Peyer's patch (tissue), 4 donors: Measurements from ENCODE around the gene TMEM145. TPM values are rescaled to one million over a fixed set of nuclear protein-coding genes. Genes with fewer than 3 reads are reported as not detected.

Source experiments
- DNase-seq, 3 donors: peaks; one replicate each; pipeline ENCODE4 v3.0.0-alpha.2; 2017 to 2019
- H3K27ac ChIP-seq, 4 donors: fragments of 200-600 bp; sonication (generic); one replicate each; pipeline ENCODE4 v1.5.1; 2016 to 2019
- H3K27me3 ChIP-seq, 2 donors: fragments of 200-600 bp; sonication (generic); one replicate each; pipeline ENCODE4 v1.5.1; 2019
- H3K36me3 ChIP-seq, 3 donors: fragments of 200-600 bp; sonication (generic); one replicate each; pipeline ENCODE4 v1.5.1; 2016 to 2019
- H3K4me1 ChIP-seq, 4 donors: fragments of 200-600 bp; sonication (generic); one replicate each; pipeline ENCODE4 v1.5.1; 2016 to 2019
- H3K4me3 ChIP-seq, 4 donors: fragments of 200-600 bp; sonication (generic); 1 replicate in 3 of 4; 2 replicates in 1 of 4; pipeline ENCODE4 v1.5.1; 2016 to 2019; ENCODE audit warnings: mild to moderate bottlenecking in 1 of 4
- H3K9me3 ChIP-seq, 4 donors: fragments of 200-600 bp; sonication (generic); one replicate each; pipeline ENCODE4 v1.5.1; 2016 to 2019; ENCODE audit warnings: mild to moderate bottlenecking in 1 of 4
- CTCF ChIP-seq, 6 experiments: fragments of 450-650 bp in 4 of 6; fragments of 200-600 bp in 2 of 6; sonication (generic) in 1 of 6; IDR thresholded peaks; one replicate each; pipeline ENCODE4 v1.5.1; 2017 to 2019; ENCODE audit warnings: antibody characterized with exemption in 6 of 6, mild to moderate bottlenecking in 3 of 6, moderate library complexity in 1 of 6
- POLR2A ChIP-seq, 2 donors: fragments of 450-650 bp; IDR thresholded peaks; one replicate each; pipeline ENCODE4 v1.5.1; 2017; ENCODE audit warnings: antibody characterized with exemption in 2 of 2, mild to moderate bottlenecking in 2 of 2, moderate library complexity in 2 of 2
- total RNA-seq, 4 donors: library from RNA; depleted of rRNA; stranded (reverse); fragments of >200 nt; gene quantifications; one replicate each; pipeline ENCODE4 v1.1.0, GENCODE V29; 2016

Gene TMEM145
- total RNA-seq, 4 donors from 2014 or later = not detected

- Histone ChIP-seq H3K36me3 (no peaks in the 10 kb centered on the region), H3K9me3 (no peaks in the 10 kb centered on the region), H3K4me1 (peaks cover 0 to 22% (median 12%) of the 10 kb centered on the region in 4 donors), H3K4me3 (peak overlapping the region; percentile 72 to 93 (median 83)), H3K27me3 (peaks cover 0 to 18% of the 10 kb centered on the region in 2 donors), H3K27ac (peak overlapping the region in 1 of 4 donors; percentile 84)
- TF ChIP-seq POLR2A (IDR thresholded peaks at IDR 0.05) (no peak), CTCF (IDR thresholded peaks at IDR 0.05) (peak in 2 of 6 experiments; percentile 90 to 94)
- DNase-seq = peak in 1 of 3 donors; percentile 54
Observed at GRCh38 chr19:42324655-42325307, 11.7 kb downstream of the TMEM145 start.

GRCh38 chr19:42325308-42325895, 12.3 kb downstream of the TMEM145 start, which contains the start of gene MEGF8:
MEGF8 (plus strand) TSS chr19:42325635; CDS start chr19:42326244, 609 bp downstream.
- peaks cover 0 to 18% of the 10 kb centered on the region in 2 donors for H3K27me3 ChIP-seq
- H3K4me1 ChIP-seq = peaks cover 0 to 22% (median 12%) of the 10 kb centered on the region in 4 donors
- H3K27ac ChIP-seq = peak within 1 kb of the TSS; percentile 61 to 84 (median 72)

GRCh38 chr19:42325896-42326771, 13.0 kb downstream of the TMEM145 start:
- TF ChIP-seq CTCF (IDR thresholded peaks at IDR 0.05) (peak in 3 of 6 experiments; percentile 23 to 35 (median 30)), POLR2A (IDR thresholded peaks at IDR 0.05) (no peak)
- Histone ChIP-seq H3K4me1 (peaks cover 0 to 22% (median 12%) of the 10 kb centered on the region in 4 donors), H3K9me3 (no peaks in the 10 kb centered on the region), H3K36me3 (no peaks in the 10 kb centered on the region), H3K27me3 (peaks cover 0 to 18% of the 10 kb centered on the region in 2 donors), H3K27ac (peak overlapping the region; percentile 61 to 84 (median 72)), H3K4me3 (peak overlapping the region; percentile 72 to 93 (median 83))
- peak in 2 of 3 donors; percentile 19 to 61 for DNase-seq

More at GRCh38 chr19:42325308-42325895, 12.3 kb downstream of the TMEM145 start, which contains the start of gene MEGF8:
- H3K36me3 ChIP-seq = no peaks in the 10 kb centered on the region
- no peaks in the 10 kb centered on the region for H3K9me3 ChIP-seq
- peak within 1 kb of the TSS; percentile 72 to 93 (median 83) for H3K4me3 ChIP-seq
- TF ChIP-seq POLR2A (IDR thresholded peaks at IDR 0.05) = peak; percentile 41 to 81
- TF ChIP-seq CTCF (IDR thresholded peaks at IDR 0.05) = peak in 4 of 6 experiments; percentile 86 to 92 (median 88)
- peak; percentile 97 to 99 (median 98) for DNase-seq

GRCh38 chr19:42326969-42327368, 13.9 kb downstream of the TMEM145 start:
- H3K27ac ChIP-seq = no peak overlapping the region
- TF ChIP-seq POLR2A (IDR thresholded peaks at IDR 0.05) (no peak), CTCF (IDR thresholded peaks at IDR 0.05) (no peak)
- peaks cover 0 to 22% (median 12%) of the 10 kb centered on the region in 4 donors for H3K4me1 ChIP-seq
- H3K4me3 ChIP-seq = no peak overlapping the region
- H3K36me3 ChIP-seq = no peaks in the 10 kb centered on the region
- no peak for DNase-seq
- H3K9me3 ChIP-seq = no peaks in the 10 kb centered on the region
- H3K27me3 ChIP-seq = peaks cover 0 to 18% of the 10 kb centered on the region in 2 donors

GRCh38 chr19:42327381-42327780, 14.3 kb downstream of the TMEM145 start:
- Histone ChIP-seq H3K9me3 (no peaks in the 10 kb centered on the region), H3K27ac (no peak overlapping the region), H3K27me3 (peaks cover 0 to 18% of the 10 kb centered on the region in 2 donors), H3K4me3 (no peak overlapping the region), H3K4me1 (peaks cover 0 to 22% (median 12%) of the 10 kb centered on the region in 4 donors), H3K36me3 (no peaks in the 10 kb centered on the region)
- no peak for TF ChIP-seq CTCF (IDR thresholded peaks at IDR 0.05)
- TF ChIP-seq POLR2A (IDR thresholded peaks at IDR 0.05) = no peak
- no peak for DNase-seq
